ENCODE results near the gene SORCS2.

SORCS2 gene

GRCh38 chr4:7301126-7301785 lies 108.9 kb downstream of the SORCS2 start:
- Histone ChIP-seq H3K27me3 (replicated peaks; ENCODE audit: control insufficient read depth, insufficient read depth, low read length) (peaks cover 1% of the 10 kb centered on the region; the same call in 1 of the 2 replicates), H3K36me3 (ENCODE audit: control insufficient read depth, insufficient read depth, low read length) (no peaks in the 10 kb centered on the region), H3K4me3 (replicated peaks; ENCODE audit: low read depth, low read length) (no peak overlapping the region)
- no peak for DNase-seq (ENCODE audit: extremely low read depth, insufficient read length)
- no peak for TF ChIP-seq CTCF (IDR thresholded peaks at IDR 0.05; ENCODE audit: insufficient read depth, low read length, poor library complexity, severe bottlenecking)

- no peaks in the 10 kb centered on the region for H3K36me3 ChIP-seq (ENCODE audit: control insufficient read depth, insufficient read depth, low read length)
- no peak for TF ChIP-seq CTCF (IDR thresholded peaks at IDR 0.05; ENCODE audit: insufficient read depth, low read length, poor library complexity, severe bottlenecking)
Observed at GRCh38 chr4:7301846-7302630, 109.7 kb downstream of the SORCS2 start.

GRCh38 chr4:7302781-7303404 lies 110.6 kb downstream of the SORCS2 start:
- TF ChIP-seq CTCF (IDR thresholded peaks at IDR 0.05; ENCODE audit: insufficient read depth, low read length, poor library complexity, severe bottlenecking): no peak
- no peak overlapping the region for H3K4me3 ChIP-seq (replicated peaks; ENCODE audit: low read depth, low read length)
- no peaks in the 10 kb centered on the region for H3K36me3 ChIP-seq (ENCODE audit: control insufficient read depth, insufficient read depth, low read length)
- no peak for DNase-seq (ENCODE audit: extremely low read depth, insufficient read length)
- peaks cover 4% of the 10 kb centered on the region; the same call in 1 of the 2 replicates for H3K27me3 ChIP-seq (replicated peaks; ENCODE audit: control insufficient read depth, insufficient read depth, low read length)

More at GRCh38 chr4:7301846-7302630, 109.7 kb downstream of the SORCS2 start:
- DNase-seq (ENCODE audit: extremely low read depth, insufficient read length): no peak
- Histone ChIP-seq H3K4me3 (replicated peaks; ENCODE audit: low read depth, low read length) (no peak overlapping the region), H3K27me3 (replicated peaks; ENCODE audit: control insufficient read depth, insufficient read depth, low read length) (peaks cover 1% of the 10 kb centered on the region; the same call in 1 of the 2 replicates)

- peaks cover 5% of the 10 kb centered on the region; the same call in 1 of the 2 replicates for H3K27me3 ChIP-seq (replicated peaks; ENCODE audit: control insufficient read depth, insufficient read depth, low read length)
- TF ChIP-seq CTCF (IDR thresholded peaks at IDR 0.05; ENCODE audit: insufficient read depth, low read length, poor library complexity, severe bottlenecking): no peak
- no peak for DNase-seq (ENCODE audit: extremely low read depth, insufficient read length)
- no peak overlapping the region for H3K4me3 ChIP-seq (replicated peaks; ENCODE audit: low read depth, low read length)
- H3K36me3 ChIP-seq (ENCODE audit: control insufficient read depth, insufficient read depth, low read length): no peaks in the 10 kb centered on the region
Observed at GRCh38 chr4:7303561-7303960, 111.2 kb downstream of the SORCS2 start.

GRCh38 chr4:7304436-7304835 lies 112.1 kb downstream of the SORCS2 start:
- Histone ChIP-seq H3K36me3 (ENCODE audit: control insufficient read depth, insufficient read depth, low read length) (no peaks in the 10 kb centered on the region), H3K4me3 (replicated peaks; ENCODE audit: low read depth, low read length) (no peak overlapping the region), H3K27me3 (replicated peaks; ENCODE audit: control insufficient read depth, insufficient read depth, low read length) (peaks cover 5% of the 10 kb centered on the region; the same call in 1 of the 2 replicates)
- TF ChIP-seq CTCF (IDR thresholded peaks at IDR 0.05; ENCODE audit: insufficient read depth, low read length, poor library complexity, severe bottlenecking): no peak
- DNase-seq (ENCODE audit: extremely low read depth, insufficient read length): no peak

Measured in GM06990 (cell line).